SK-N-MC (cell line): Measurements from ENCODE around the gene HBA2.

Experiments
- EZH2 ChIP-seq: fragments of 200-600 bp; sonication (generic); IDR thresholded peaks from one replicate; pipeline ENCODE4 v1.6.1; 2017; ENCODE audit warnings: antibody characterized with exemption
- FOXP2 ChIP-seq: optimal IDR thresholded peaks from 2 replicates; pipeline ENCODE3; 2011; ENCODE audit warnings: mild to moderate bottlenecking, moderate library complexity; ENCODE audit not compliant: insufficient read depth; ENCODE audit errors: extremely low read length, control extremely low read depth
- POLR2AphosphoS5 ChIP-seq: IDR thresholded peaks from 2 replicates; pipeline ENCODE4 v1.6.1; 2012; ENCODE audit warnings: mild to moderate bottlenecking, low read depth, low read length, borderline replicate concordance

- TF ChIP-seq EZH2 (no peak), POLR2AphosphoS5 (no peak), FOXP2 (no peak)
These were observed 3.7 kb upstream of the HBA2 start for GRCh38 chr16:169014-169413.
